Esophagus squamous epithelium (tissue), 4 donors: ENCODE data around the gene KLHL17.

Source experiments
- CTCF ChIP-seq, 6 experiments: fragments of 450-650 bp in 4 of 6; fragments of 200-600 bp in 2 of 6; sonication (generic) in 2 of 6; IDR thresholded peaks; one replicate each; pipeline ENCODE4 v1.5.1; 2016 to 2019; ENCODE audit warnings: antibody characterized with exemption in 6 of 6, mild to moderate bottlenecking in 4 of 6, moderate library complexity in 4 of 6
- POLR2A ChIP-seq, 4 donors: fragments of 450-650 bp; IDR thresholded peaks; one replicate each; pipeline ENCODE4 v1.6.1; 2017; ENCODE audit warnings: antibody characterized with exemption in 4 of 4, mild to moderate bottlenecking in 4 of 4, moderate library complexity in 3 of 4

GRCh38 chr1:973459-974292, 13.3 kb downstream of the KLHL17 start:
- TF ChIP-seq CTCF (IDR thresholded peaks at IDR 0.05) (no peak), POLR2A (IDR thresholded peaks at IDR 0.05) (no peak)
